HG03521 (cell line): Measurements from ENCODE around the gene ZNF516.
A peak's percentile ranks its signal among the peaks of the same experiment; 100 is the strongest.

Experiments used
- ATAC-seq: cut with Tn5 transposase; IDR thresholded peaks from one replicate; pipeline ENCODE4 v1.9.1; 2021; ENCODE audit warnings: mild to moderate bottlenecking, moderate library complexity; ENCODE audit not compliant: unreplicated experiment

The ZNF516 gene

DNA sequence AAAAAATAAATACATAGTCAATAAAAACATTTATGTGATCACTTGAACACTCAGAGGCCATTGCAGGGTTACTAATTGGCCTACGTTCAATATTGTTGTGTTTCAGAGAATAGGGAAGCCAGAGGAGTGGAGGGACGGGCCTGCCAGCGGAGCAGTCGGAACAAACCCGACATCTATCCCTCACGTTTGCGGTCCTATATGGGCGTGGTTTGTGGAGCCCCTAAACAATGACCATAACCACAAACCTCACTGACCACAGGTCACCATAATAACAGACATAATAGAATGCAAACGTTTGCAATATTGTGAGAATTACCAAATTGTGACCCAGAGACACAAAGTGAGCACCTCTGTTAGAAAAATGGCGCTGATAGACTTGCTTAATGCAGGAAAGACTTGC lies 19.5 kb upstream of the ZNF516 start:
- ATAC-seq = no peak

DNA sequence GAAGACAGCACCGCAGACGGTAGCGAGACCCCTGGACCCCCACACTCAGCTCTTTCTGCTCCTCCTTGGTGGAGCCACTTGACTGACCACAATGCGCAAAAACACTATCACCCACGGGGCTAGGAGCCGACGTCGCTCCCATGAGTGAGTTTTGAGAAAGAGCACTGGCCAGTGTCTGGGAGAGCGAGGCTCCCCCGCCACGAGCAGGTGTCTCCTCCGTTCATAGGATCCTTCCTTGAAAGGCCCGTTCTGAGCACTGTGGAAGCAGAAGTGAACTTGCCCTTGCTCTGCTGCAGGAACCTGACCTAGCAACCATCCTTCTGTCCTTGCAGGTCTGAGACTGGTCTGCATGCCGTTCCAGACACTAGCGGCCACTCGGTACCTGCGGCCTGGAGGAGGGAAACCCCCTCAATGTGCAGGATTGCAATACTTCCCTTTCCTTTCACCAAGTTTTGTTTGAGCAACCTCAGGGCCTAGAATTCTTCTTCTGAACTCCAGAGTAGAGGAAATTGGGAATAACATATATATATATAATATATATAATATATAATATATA lies 12.9 kb upstream of the ZNF516 start:
- ATAC-seq = no peak

DNA sequence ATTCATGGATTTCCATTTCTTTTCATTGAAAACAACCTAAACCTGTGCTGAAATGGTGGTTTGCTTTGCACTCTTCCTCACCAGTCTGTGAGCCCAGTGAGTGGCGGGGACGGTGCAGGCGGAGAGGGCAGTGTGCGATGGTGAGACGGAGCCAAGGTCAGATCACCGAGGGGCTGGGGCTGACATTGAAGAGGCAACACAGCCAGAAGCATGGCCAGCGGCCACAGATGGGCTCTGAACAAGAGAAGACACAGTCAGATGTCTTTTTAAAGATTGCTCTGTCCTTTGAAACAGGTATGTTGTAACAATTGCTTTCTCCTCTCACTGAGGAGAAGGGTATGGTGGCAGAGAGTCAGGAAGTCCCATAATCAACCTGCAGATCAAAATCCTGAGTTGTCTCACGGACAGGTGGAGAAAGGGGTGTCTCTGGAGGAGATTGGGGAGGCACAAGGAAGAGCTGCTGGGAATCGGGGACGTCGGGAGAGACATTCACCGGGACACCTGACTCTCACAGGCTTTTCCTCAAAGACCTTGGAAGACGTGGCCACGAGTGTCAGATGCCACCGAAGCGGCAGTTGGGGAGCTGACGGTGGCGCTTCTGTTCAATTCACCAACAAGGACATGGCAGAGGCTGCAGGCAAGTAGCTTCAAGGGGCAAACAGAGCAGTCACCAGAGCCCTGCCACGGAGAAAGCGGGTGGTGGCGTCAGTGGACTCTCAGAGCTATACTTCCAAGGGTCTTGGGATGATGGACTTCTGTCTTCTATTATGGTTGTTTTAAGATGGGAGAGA lies 12.1 kb upstream of the ZNF516 start:
- ATAC-seq = no peak

DNA sequence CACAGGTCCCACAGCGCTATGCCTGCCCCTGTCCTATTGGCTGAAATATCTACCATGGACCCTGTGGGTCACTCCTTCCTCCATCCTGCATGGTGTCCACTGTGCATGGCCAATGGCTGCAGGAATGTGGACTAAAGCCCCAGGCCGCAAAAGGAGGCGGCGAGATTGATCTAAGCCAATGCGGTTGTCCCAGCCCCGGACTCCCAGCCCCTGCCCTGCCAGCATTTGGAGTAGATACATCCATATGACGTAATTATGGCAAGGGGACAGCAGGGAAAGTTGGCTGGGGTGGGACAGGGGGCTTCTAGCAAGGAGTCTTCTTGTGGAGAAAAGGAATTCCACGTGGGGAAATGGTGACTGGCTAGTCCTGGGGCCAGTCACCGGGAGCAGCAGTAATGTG lies 11.4 kb upstream of the ZNF516 start:
- ATAC-seq = no peak

DNA sequence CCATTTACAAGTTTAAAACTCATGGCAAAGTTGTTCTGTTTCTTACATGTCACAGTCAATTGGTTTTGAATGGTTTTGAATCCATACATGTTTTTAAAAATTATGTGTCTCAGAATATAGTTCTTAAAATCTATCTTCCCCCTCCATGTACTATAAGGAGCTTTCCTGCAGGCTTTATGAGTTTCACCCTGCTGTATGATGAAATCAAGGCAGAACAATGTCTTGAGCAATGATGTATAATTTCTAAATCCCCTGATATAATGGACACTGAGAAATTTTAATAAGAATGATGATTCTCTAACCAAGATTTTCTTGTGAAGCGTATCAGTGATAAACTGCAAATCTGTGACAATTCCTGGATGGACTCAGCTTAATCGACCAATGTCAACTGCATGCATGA lies 10.6 kb upstream of the ZNF516 start:
- ATAC-seq = no peak

DNA sequence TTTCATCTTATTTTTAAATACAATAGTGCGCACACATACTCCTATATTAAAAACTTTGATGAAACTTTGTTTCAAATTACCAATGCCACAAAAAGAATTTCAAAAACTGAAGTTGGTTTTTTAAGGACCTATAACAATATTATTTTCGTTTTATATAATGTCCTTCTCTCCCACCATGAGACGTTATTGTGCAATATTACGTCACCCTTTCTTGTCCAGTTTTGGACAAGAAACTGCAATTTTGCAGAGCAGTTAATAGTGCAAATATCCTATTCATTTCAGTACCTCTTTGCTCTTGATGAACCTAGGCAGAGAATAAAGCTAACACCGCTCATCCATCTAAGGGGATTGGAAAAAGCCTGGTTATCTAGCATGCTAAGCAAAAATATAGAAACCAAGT lies 9.7 kb upstream of the ZNF516 start:
- no peak for ATAC-seq

DNA sequence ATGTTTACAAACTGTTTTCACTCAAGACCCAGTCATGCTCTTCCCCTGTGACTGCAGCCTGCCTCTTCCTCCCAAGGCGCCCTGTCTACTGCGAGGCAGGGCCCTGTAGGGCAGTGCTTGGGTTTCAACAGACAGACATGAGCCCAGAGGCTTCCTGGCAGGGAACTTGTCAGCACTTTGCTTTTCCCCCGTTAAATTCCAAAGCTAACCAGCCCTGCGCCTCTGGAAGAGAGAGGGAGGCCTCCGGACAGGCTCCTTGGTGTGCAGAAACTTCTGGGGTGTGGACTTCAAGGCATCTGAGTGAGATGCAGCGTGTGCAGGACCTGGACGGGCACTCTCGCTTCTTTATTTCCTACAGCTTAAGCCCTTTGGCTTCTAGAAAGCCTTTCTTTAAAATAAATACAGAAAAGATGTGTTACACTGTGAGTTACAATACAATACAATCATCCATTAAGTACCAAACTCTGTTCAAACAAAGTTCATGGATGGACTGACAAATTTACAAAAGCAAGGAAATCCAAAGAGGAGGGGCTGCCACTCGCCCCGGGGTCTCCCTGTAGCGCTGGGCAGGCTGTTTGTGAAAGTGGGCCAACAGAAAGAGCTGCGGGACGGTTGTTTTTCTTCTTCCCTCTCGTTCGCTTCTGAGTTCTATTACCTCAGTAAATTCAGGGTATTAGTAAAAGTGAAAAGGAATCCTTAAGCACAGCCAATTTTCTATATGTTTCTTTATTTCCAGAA lies 8.8 kb upstream of the ZNF516 start:
- no peak for ATAC-seq

DNA sequence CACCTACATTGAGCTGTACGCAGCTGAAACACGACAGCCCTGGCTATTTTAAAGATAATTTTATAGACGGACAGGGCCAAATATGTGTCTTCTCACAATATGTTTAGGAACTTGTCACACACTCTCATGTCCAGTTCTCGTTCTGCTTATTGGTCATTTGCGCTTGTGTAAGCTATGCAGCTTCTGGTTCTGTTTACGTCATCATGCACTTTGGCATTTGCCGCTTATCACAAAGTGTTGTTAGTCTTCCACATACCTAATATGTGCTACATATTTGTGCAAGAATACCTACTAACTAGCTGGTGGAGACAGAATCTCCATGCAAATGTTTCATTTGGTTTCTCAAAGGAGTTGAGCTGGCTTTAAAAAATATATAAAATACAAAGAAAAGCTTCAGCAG lies 7.5 kb upstream of the ZNF516 start:
- ATAC-seq = no peak

DNA sequence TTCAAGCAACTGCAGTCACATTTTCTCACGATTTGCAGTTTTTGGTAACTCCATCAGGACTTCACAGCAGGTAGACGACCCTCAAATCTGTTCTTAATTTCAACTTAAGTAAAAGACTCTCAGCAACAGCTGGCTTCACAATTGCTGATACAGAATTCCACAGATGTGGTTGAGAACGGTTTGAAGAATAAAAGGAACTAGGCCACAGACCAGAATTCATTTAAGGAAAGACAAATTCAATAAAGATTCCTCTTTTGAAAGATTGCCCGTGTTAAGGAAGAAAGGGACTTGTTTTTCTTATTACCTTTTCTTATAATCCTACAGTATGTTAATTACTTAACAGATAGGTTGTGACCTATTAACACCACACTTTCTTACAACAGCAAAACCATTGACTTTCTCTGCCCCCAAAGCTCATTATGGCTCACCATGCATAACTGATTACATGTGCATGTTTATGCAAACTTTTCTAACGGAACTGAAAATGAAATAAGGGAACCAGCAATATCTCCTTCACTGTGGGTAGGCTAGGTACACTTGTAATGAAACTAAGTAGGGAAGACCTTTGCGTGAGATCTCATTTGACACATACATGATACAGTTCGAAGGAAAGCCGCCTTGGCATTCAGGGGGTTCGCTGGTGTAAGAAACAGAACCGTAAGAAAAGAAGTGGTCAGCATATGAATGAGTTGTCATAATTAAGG lies 4.7 kb upstream of the ZNF516 start:
- ATAC-seq = peak; percentile 88

DNA sequence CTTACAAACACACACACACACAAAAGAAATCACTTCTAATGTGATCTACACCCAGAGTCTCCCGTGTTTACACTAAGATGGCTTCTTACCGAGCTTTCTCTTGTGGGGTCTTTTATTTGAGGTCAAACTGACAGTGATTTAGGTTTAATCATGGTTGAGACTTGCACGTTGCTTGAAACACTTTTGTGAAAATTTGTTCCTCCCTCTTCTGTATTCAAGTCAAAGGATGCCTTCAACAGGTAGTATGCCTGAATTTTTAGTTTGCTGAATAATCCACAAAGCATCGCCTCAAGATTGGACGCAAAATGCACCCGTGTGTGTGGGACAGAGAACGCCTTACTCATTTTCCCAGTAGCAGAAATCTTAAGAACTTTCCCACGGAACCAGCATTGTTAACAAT lies 4.0 kb upstream of the ZNF516 start:
- no peak for ATAC-seq

DNA sequence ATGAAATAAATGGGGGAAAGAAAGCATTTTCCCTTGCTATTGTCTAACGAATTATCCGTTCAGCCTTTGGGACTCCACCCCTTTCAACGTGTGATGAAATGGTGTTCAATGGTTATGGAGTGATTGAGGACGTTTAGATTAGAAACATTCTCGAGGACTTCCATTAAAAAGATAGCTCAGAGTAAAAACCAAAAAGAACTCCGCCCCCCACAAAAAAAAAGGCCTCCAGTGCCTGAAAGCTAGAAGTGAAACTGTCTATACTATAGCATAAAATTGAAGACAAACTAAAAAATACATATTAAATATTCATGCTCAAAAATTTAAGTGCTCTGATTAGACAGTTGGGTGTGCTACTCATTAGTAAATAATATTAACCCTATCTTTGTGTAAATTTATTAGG lies 3.0 kb upstream of the ZNF516 start:
- ATAC-seq = no peak

DNA sequence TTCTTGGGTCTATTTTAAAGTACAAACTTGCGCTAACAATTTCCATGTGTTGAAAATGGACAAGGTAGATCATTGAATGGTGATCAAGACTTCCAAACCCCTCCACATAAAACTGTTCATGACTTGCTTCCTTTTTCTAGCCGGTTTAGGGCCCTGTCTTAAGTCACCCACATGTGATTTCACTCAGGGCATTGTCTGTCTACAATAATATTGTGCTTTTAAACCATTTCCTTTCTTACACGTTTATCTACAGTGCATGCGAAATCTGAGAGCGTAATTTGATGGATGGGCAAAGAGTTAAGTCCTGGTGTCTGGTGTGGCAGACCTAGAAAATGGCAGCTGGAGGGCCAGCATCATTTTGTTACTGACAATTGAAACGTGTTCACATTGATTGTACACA lies 2.0 kb upstream of the ZNF516 start:
- ATAC-seq = no peak

DNA sequence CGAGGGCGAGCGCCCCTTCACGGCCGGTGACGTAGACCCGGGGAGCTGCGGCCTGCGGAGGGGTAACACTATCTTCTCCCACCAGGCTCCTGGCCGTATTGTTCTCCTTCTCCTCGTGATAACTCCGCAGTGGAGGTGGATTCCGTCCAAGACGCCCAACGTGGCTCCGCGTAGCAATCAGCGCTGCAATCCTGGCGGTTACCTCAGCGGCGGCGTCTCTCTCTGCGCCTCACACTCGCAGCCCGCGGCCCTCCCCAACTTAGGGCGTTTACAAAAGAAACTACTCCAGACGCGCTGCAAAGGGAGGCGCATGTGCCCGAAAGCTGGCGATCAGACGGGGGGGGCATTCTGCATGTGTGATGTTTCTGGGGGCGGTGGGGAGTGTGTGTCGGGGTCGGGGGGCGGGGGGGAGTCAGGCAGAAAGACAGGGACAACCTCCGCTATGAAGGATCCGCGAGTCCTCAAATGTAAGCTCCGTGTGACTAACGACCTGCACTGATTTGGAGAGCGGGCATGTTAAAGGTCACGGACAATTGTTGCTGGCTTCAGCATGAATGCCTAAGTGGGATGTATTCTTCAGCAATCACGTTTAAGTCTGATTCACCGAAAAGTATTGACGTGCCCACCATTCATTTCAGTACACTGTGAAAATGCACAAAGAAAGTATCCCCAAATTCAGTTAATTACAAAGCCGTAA lies 1.3 kb upstream of the ZNF516 start:
- ATAC-seq = no peak

DNA sequence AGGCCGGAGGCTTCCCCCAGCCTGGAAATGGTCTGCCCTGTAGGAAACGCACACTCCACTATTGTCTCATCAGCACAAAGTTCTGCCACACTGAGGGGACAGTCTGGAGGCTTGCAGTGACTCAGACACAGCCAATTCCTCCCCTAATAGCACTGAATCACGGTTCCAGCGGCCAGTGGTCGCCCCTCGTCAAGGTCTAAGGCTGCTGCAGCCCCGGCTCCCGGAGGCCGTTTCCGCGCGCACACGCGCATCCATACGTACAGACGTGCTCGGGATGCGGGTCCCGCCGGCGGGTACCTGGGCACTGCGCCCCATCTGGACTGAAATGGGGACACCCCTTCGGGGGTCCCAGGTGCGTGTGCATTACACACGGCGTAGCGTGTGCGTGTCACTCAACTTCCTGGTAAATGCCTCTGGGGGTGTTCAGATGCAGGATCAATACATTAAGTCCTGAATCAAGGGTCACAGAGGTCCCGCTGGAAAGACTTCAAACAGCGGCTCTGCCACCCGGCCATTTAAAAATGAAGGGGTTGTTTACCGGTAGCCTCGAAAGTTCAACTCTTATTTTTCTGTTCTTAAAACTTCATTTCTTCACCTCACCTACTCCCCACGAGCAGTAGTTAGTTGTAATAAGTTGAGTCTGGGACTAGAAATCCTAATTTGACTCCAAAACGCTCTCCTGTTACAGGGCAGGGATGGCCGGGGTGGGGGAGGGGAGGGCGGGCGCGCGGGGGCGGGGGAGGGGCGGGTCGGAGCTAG lies 572 bp upstream of the ZNF516 start:
- peak; percentile 21 for ATAC-seq

DNA sequence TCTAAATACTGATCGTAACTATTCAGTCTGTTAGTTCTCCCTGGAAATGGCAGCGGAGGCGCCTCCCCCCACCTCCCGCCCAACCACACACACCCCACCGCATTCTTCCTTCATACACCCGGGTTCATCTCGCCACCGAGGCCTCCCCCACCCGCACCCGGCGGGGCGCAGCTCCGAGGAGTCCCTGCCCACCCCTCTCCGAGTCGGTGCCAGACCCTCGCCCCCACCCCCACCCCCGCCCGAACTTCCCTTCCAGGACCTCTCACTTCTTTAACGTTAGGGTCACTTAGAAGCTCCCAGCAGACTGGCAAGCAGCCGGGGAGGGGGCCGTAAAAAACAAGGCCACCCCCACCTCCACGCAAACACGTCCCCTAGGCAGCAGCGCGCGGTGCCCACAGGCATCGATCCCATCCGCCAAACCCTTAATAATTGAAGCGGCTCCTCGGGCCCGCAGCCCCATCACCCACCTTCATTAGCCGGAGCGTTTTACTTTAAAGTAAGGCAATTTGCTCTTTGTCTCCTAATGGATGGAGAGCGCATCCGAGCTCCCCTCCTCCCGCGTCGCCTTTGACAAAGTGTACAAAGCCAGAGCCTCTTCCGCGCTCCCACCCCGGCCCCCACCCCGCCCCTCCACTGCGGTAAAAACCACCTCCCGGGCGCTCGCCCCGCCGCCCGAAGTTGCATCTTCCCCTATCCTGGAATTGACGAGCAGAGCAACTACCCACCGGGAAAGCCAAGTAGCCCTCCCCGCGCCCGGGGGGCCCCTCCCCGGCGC lies 624 bp downstream of the ZNF516 start:
- no peak for ATAC-seq

DNA sequence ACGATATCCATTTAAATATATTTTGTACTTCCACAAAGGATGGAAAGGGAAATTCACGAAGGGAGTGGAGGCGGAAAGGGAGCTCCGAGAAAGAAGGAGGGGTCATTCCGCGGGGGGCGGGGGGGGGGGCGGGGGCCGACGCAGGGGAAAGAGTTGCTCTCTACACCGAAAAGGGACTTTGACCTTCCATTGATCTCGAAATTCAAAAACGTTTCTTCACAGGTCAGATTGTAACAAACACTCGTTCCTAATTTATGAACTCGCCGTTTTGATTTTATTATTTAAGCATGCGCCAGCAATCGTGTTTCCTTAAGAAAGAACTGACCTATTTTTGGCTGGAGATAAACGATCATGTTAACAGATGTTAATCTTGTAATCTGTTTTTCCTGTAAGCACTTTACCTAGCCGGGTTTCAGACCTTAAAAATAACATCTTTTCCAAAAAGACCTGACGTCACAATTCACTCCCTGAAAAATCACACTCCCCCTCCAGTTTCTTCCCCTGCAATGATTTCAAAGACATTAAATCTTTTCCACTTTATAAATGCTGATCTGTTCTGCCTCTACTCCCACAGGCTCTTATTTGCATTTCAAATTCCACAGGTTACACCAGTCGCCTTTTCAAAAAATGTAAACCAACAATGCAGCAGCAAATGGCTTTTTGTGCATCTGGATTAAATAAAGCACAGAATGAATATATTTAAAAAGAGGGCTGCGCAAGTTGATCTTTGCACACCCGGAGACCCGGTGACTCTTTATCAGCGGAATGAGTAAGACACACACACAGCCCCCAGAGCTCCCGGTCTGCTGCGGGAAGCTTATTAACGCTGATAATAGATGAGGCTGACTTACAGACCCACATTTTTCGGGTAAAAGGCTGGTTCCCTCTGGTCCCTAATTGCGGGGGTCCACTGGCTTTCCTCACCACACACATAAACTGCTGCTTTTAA lies 1.6 kb downstream of the ZNF516 start:
- peak; percentile 2 for ATAC-seq

DNA sequence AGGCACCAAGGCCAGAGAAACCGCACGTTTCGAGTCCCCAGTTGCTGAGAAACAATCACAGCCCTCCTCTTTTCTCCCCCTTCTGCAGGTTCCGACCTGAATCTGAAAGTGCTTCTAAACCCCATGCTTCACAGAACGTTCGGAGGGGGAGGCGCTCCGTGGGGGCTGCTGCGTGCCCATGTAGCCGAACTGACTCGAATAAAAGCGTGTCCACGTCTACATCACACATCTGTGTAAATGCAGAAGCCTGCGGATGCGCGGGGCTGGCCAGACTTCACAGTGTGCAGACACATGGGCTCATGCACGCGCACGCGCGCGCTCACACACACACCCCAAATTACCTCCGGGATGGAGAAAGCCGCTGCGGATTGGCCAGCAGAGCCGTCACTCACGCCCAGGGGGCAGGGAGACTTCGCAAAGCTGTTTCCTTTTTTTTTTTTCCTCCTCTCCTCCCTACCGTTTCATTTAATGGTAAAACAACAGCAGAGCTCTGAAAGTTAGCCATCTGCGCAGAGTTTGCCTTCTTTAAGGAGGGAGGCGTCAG lies 2.3 kb downstream of the ZNF516 start:
- peak; percentile 53 for ATAC-seq
